GM19324 (cell line): ENCODE measurements around the gene LEMD1.

ENCODE experiments used
- ATAC-seq: cut with Tn5 transposase; IDR thresholded peaks from one replicate; pipeline ENCODE4 v1.9.1; 2021; ENCODE audit warnings: mild to moderate bottlenecking, moderate library complexity; ENCODE audit not compliant: unreplicated experiment, low FRiP score

The LEMD1 gene

DNA sequence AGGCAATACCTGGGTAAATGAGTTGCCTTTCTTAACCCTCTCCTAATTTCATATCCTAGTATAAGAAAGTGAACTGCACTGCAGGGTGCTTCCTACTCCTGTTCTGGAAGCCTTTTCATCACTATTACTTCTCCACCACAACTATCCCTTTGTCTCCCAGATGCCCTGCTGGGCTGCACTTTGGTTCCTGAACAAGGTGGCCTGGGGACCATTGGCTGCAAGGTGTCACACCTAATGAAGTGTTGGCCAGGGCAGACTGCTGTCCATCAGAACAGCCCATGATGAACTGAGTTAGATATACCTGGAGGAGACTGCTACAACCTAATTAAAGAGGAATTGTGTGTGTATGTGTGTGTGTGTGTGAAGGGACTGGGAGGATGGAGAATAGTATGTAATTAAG is 63.3 kb downstream of the LEMD1 start:
- ATAC-seq: no peak

DNA sequence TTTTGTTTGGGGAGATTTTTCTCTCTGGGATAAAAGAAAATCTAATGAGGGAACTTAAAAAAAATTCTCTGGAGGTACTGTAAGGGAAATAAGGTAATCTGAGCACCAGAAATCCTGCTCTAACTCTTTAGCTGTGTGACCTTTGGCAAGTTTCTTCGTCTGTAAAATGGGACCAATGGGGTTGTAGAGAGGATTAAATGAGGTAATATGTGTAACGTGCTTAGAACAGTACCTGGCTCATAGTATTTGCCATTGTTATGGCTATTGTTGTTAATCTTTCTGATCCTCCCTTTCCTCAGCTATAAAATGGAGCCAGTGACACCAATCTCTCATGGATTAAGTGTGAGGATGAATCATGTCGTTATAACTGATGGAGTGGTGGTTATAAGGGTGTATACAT is 64.3 kb downstream of the LEMD1 start:
- no peak for ATAC-seq

DNA sequence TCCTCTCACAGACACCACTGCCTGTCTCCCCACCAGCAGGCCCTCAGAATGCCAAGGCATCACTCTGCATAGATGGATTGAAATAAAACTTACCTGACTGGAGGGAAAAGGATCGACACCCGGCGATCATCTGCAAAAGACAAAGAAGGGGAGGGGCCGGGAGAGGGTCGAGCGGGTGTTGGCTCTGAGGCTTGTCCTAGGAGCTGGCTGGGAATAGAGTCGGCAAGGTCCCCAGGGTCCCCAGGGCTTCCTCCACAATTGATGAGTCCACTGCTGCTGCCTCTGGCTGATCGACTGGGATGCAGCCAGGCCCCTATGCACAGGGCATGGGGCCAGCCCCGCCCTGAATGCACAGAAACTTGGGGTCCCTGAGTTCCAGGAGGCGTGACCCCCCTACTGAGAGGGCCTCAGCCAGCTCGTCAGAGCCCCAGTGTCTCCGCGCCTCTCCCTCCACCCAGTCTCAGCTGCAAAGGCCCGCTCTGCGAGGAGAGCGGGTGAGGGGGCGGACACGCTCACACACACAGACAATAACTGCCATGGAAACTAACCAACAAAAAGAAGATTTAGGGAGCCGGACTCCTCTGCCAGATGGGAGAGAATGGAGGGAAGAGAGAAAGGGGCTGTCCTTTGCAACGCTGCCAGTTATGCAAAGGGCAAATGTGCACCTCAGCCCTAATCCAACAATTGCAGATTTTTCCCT is 65.3 kb downstream of the LEMD1 start, which contains the start of gene KLHDC8A:
Gene KLHDC8A, minus strand, starts transcription at position 483 of the 700 bp plus-strand sequence. CDS start 13,318 bp downstream, outside the sequence.
- no peak for ATAC-seq

DNA sequence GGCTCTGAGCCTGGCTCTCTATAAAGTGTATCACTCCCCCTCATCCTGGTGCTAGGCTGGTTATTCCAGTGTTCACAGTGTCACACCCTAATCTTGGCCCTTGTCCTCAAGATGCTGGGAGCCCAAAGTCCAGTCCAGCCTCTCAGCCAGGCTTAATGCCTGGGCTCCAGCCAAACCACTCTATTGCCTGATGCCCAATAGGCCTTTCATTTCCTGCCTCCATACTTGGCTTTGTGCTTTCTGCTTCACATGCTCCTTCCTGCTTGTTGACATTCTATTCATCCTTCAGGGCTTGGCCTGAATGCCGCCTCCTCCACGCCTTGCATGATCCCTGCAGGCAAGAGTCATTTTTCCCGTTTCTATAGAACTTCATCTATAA is 66.8 kb downstream of the LEMD1 start:
- no peak for ATAC-seq

DNA sequence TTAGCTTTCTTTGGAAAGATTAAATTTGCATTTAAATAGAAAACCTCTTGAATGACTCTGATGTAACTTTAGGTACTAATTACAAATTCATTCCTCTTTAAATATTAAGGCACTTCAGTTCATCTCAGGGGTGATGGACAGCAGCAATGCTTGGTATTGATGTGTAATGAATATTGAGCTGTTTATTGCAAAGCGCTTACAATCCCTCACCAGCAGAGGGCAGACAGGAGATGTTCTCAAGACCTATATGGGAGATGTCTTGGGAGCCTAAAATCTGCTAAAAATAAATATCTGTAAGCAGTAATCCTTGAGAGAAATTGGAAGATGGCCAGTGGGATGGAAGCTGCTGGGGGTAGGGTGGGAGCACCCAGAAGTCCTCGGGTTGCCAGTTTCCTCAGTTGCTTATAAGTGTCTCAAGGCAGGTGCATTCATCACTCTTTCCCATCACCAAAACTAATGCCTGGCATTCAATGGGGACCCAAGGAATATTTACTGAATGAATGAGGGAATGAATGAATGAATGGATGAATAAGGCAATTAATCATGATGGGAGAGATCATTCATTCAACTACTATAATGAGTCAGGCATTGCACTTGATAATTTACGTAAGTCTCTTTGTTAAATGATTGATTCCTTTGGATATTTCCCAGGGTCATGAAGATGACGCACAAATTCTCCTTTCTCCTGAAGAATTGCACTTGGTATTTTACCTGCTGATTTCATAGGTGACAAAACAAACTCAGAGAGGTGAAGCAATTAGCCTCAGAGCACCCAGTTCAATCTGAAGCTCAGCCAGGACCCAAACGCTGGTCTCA is 67.4 kb downstream of the LEMD1 start:
- no peak for ATAC-seq

DNA sequence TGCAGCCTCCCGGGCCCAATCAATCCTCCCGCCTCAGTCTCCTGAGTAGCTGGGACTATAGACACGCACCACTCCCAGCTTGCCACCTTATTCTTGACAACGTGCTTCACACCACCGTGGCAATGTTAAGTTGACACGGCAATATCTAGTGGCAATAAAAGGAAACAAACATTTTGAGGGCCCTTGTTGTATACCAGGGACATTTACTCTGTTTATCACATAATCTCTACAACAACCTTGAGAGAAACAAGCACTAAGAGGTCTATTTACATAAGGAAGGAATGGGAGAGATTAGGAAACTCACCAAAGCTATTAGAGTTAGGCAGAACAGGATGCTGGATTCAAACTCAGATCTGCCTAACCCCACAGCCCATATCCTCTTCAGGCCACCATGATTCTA is 68.2 kb downstream of the LEMD1 start:
- ATAC-seq: no peak

DNA sequence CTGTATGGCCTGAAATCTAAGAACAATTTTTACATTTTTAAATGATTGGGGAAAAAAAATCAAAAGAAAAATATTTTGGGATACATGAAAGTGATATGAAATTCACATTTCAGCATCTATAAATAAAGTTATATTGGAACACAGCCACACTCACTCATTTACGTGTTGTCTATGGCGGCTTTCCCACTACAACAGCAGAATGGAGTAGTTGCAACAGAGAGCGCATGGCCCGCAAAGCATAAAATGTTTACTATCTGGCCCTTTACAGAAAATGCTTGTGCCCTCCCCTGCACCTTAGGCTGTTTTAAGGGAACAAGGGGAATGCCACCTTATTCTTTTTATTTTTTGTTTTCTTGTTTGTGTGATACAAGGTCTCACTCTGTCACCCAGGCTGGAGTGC is 68.7 kb downstream of the LEMD1 start:
- no peak for ATAC-seq

DNA sequence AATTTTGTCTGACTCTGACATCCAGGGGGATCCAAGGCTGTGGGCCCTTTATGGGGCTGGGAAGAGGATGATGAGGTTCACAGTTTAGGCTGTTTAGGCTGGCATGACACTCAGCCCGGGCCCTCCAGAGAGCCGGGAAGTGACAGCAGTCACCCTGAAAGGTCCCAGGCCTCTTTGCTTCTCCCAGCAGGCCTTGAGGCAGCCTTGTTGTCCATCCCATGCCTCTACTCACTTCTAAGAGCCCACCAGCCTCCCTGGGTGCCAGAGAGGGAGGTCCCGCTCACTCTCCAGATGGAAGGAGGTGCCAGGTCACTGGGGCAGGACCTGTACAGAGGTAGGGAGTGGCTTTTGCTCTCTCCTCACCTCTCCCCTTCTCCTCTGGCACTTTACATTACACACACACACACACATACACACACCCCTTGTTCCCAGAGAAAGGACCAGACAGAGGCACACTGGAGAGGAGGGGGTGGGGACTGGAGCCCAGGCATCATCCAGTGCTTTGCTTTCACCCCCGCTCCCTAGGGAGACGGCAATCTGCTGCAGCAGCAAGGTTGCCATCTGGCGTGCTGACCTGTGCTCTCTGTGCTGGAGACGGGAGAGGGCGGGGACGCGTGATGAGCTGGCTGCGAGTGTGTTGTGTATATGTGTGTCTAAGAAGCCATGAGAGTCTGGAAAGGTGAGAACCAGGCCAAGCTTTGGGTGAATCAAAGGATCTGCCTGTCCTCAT is 69.7 kb downstream of the LEMD1 start:
- ATAC-seq: no peak

DNA sequence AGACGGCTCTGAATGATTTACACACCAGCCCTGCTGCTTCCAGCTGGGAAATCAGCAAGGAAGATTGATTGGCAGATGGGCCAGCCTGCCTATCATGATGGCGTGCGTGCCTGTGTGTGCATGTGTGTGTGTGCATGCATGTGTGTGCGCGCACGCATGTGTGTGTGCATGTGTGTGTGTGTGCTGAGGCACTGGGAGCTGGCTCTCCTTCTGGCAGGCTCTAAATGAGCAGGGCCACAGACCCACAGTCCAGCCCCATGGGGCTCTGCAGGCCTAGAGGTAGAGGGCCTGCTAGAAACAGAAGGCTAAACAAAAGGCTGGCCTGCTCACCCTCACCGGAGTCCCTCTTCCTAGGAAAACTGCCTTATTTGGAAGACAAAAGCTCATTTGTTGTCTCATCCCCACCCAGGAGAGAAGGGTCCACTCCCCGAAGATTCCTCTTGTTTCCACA is 71.1 kb downstream of the LEMD1 start:
- ATAC-seq: no peak

DNA sequence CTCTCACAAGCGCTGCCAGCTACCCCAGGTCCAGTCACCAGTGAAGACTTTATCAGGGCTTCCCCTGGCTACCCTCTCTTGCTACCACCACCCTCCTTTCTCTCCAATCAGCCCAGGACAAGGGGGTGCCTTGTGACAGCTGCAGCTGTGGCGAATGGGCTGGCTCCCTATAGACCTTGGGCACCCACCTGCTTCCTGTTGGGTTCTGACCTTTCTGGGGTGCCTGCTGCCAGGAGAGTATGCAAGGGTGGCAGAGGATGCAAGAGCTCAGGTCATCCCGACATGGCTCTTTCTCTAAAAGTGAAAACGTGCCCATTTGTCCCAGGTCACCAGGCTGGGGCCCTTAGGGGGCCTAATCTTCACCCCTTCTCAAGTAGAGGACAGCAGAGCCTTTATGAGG is 71.7 kb downstream of the LEMD1 start:
- no peak for ATAC-seq

DNA sequence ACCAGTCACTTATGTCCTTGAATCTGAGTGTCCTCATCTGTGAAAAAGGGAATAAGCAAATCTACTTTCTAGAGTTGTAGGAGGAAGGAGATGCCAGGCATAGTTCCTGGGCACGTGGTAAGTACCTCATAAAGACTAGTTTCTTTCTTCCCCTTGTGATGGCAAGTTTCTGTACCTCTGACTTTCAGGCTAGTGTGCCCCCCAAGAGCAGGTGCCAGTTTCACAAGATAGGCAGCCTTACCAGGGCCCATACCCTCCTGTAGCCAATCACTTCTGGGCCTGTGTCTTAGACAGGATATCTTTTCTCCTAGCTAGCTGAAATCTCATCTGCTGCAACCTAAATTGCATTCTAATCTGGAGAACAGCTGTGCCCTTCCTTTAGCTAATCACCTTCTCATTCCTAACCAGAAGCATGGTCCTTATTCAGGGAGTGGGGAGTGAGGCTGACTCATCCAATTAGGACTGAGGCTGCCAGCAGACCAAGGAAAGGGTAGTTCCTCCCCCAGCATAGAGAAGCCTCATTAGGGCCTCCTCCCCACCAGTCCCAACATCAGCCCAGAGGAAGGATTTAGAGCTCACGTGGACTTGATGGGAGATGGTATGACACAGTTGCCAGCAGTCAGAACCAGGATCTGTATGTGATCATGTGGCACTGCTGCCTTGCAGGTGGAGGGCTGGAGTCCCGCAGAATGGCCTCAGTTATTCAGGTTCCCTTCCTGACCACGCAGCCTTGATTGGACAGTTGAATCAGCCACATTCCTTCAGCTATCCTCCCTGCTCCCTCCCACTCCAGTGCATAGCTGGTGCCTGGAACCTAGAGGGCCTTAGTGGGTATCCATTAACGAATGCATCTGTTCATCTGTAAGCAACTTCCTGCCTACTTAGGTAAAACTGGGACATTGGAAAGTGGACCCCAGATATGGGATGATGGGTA is 73.0 kb downstream of the LEMD1 start:
- no peak for ATAC-seq

DNA sequence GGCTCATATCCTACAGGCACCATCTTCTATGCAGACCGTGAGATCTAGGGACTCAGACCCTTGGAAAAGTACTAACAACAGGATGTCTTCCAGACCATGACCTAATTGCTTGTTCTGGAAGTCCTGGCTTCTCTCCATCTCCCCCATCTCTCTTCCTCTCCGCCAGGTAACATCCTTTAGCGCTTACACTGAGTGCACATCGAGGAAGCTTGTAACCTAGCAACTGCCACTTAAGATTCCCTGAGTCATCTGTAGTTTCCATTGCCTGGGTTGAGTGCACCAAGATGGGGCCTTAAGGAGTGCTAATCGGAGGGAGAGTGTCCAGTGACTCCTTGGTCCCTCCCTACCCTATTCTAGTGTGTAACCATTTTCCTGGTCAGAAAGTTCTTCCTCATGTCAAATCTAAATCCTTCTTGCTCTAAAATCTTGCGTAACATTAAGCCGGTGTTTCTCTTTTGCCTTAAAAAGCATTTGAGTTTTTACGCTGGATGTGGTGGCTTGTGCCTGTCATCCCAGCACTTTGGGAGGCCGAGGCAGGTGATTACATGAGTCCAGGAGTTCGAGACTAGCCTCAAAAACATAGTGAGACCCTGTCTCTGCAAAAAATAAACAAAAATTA is 74.8 kb downstream of the LEMD1 start:
- ATAC-seq: no peak

DNA sequence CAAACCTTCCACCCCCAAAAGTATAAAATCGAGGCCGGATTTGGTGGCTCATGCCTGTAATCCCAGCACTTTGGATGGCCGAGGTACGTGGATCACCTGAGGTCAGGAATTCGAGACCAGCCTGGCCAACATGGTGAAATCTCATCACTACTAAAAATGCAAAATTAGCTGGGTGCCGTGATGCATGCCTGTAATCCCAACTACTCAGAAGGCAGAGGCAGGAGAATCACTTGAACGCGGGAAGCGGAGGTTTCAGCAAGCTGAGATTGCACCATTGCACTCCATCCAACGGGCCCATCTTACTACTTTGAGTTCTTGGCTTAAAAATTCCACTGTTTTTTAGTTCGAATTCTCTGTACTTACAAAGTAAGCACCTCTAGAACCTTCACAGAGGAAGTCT is 76.1 kb downstream of the LEMD1 start:
- no peak for ATAC-seq

DNA sequence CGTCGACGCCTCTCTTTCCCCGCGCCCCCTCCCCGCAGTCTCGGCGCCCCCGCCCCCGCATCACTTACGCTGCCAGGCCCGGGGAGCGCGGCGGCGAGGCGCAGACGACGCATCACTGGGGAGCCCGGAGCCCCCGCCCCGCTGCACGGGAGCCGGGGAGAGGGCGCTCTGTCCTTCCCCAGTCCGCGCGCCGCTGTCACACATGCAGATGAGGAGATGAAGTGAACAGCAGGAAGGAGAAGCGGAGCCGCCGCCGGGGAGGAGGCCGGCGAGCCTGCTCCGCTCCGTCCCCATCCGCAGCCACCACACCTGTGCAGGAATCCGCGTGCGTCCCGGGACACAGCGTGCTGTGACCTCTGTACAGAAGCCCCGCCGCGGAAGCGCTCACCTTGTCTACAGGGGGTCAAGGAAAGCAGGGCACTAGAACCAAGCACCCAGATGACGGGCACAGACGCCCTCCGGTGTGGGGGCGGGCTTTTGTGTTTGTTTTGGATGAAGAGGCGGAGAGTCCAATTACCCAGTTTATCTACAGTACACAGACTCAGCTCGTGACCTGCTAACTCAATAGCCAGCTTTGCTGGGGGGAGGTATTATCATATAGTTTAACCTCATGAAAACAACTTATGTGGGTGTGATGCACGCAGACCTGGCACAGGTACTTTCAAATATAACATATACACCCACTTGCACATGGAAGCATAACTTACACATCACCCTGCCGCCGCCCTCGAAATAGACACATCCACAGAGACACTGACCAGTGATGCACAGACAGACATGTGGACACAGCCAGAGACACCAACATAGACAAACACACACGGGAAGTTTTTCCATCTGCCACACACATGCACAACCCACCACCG is 77.6 kb downstream of the LEMD1 start:
- ATAC-seq: no peak

DNA sequence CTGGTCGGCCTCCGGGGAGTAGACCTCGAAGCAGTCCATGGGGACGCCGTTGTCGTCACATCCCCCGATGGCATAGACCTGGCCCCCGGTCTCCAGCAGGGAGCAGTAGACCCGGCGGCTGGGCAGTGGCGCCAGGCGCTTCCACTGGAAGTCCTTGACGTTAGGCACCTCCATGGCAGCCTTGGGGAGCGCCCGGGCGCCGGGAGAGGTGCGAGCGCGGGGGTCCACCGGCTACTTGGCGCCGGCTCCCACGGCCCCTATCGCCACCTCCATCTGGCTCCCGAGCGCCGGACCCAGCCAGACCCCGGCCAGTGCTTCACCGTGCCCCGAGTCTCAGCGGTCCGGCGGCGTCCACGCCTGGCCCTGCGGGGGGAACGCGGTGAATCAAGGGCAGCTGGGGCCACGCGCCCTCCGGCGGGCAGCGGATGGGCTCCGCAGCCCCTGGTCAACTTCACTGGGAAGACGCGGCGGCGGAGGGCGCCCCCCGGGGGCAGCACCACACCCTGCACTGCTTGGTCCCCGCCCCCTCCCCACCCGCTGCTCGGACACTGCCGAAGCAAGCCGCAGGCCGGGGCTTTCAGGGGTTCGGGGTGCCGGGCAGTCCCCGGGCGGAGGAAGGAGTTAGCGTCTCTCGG is 78.3 kb downstream of the LEMD1 start:
- no peak for ATAC-seq

DNA sequence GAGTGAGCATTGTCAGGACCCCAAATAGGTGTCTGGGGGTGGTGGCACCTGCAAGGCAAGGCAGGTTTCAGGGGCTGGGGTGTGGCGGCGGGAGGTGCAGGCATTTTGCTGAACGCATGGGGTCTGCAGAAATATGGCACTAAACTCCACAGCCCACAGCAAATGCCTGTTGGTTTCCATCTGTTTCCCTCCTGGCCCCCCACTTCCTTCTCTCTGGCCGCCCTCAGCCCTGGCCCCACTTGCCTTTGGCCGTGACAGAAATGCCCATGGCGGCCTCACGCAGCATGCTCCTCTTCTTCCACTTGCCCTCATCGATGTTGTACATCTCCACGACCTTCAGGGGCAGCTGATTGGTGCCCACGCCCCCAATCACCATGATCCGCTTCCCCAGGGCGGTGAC is 78.9 kb downstream of the LEMD1 start:
- no peak for ATAC-seq

DNA sequence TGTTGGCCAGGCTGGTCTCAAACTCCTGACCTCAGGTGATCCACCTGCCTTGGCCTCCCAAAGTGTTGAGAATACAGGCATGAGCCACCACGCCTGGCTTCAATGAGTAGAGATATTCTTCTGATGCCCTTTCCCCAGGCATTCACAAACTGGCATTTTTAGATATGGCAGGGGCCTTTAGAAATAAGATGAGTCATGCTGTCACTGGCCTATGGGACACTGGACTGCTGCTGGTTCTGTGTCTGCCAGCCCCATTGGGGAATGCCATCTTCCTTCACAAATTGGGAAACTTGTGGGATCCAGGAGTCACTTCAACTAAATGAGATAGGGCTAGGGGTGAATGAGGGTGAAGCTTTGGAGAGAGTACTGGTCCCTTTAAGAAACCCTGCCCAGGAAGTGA is 81.2 kb downstream of the LEMD1 start:
- no peak for ATAC-seq

DNA sequence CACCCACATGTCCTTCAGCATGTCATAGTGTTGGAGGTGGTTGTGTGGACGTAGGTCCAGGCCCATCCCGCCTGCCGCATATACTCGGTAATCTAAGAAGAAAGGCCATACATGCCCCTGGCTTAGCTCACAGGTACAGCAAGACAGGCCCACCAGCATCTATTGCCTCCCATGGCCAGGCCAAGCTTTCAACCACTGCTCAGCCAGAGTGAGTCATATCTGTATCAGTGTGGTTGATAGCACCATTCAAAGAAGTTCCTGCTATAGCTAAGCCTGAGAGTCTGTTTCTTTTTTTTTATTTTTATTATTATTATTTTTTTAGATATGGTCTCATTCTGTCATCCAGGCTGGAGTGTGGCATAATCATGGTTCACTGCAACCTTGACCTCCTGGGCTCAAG is 82.1 kb downstream of the LEMD1 start:
- no peak for ATAC-seq
